HG02759 (cell line): ENCODE results near the gene GET4.

Source experiments
- ATAC-seq: cut with Tn5 transposase; IDR thresholded peaks from one replicate; pipeline ENCODE4 v1.9.1; 2021; ENCODE audit warnings: mild to moderate bottlenecking, moderate library complexity; ENCODE audit not compliant: unreplicated experiment

GET4 gene

GRCh38 chr7:898460-898854, 22.1 kb downstream of the GET4 start:
- ATAC-seq, result no peak

DNA sequence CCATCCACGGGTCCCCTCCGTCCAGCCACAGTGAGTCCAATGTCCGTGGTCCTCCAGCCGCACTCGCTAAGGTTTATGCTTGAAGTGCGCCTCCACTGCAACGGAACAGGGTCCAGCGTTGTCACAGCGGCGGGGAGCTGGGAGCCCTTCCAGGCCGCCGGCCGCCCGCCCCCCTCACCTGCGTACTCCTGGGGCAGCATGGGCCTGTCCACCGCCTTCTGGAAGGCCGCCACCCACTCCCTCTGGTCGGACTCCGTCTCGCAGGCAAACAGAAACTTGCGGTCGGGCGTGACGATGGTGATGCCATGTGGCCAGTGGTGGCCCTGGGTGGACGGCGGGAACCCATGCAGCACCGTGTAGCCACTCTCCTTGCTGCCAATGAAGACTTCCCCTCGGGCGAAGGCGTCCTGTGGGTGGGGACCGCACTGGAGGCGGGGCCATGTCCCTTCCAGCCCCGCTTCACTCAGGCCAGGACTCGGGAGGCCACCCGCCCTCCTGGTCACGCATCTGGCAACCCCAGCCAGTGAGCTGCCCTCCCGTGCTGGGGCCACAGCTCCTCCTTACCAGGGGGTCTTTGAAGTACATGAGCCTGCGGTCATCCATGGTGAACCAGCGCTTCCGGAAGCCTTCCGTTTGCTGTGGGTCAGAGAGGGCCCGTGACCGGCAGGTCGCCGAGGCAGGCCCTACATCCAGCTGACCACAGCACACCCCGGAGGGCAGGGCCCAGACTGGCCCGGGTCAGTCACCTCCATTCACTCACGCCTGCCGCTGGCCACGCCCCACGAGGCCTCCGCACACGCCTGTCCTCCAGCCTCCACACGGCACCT, 22.7 kb downstream of the GET4 start:
- no peak for ATAC-seq

DNA sequence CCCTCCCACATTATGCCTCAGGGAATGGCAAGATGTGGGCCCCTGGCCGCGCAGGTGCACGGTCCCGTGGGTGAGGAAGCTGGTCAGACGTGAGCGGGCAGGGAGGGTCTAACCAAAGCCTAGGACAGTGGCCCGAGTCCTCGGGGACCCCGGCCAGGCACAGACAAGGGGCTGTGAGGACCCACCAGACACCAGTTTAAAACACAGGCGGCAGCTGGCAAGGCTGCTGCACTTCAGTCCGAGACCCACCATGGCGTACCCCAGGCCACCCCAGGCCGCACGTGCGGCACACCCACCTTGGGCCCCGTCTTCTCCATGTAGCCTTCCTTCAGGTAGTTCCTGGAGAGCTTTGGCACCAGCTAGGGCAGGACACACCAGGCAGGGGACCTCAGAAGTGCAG, 23.5 kb downstream of the GET4 start:
- ATAC-seq, result no peak

- ATAC-seq, result no peak
These were observed 24.1 kb downstream of the GET4 start for GRCh38 chr7:900331-901040.

GRCh38 chr7:901041-901387, 24.7 kb downstream of the GET4 start:
- ATAC-seq, result no peak

- ATAC-seq, result no peak
These were observed 25.2 kb downstream of the GET4 start for GRCh38 chr7:901388-902154.

DNA sequence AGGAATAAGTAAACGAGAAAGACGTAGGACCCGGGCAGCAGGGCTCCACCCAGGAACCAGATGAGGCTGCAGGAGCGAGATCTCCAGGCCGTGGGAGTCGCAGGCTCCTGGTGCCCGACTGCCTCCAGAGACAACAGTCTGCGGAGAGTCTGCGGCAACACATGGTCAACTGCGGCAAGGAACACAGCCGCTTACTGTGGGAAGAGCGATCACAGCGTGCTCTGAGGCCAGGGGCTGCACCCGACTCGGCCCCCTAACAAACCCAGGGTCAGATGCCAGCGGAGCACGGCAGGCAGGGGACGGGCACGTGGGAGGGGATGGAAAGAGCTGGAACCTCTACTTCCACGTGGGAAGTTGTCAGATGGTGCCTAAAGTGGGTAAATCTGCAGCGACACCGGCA, 26.6 kb downstream of the GET4 start:
- ATAC-seq, result no peak

GRCh38 chr7:903921-904755, 27.8 kb downstream of the GET4 start:
- ATAC-seq, result no peak

DNA sequence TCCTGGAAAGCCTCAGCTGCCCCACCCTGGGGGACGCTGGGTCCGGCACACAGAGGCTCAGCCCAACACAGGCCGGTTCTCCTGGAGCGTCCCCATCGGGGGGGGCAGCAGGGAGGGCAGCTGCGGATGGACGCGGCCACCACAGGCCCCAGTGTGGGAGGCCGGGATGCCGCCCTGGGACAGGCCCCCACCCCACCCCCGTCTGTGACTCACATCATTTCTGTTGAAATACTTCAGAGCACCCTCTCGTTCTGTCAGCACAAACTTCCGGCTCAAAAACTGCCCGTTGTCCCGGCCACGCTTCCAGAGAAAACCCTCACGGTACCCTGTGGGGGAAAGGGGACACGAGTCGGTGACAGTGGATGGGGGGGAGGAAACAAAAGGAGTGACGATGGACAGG, 28.5 kb downstream of the GET4 start:
- no peak for ATAC-seq

GRCh38 chr7:906776-907157, 30.4 kb downstream of the GET4 start:
- ATAC-seq, result no peak

DNA sequence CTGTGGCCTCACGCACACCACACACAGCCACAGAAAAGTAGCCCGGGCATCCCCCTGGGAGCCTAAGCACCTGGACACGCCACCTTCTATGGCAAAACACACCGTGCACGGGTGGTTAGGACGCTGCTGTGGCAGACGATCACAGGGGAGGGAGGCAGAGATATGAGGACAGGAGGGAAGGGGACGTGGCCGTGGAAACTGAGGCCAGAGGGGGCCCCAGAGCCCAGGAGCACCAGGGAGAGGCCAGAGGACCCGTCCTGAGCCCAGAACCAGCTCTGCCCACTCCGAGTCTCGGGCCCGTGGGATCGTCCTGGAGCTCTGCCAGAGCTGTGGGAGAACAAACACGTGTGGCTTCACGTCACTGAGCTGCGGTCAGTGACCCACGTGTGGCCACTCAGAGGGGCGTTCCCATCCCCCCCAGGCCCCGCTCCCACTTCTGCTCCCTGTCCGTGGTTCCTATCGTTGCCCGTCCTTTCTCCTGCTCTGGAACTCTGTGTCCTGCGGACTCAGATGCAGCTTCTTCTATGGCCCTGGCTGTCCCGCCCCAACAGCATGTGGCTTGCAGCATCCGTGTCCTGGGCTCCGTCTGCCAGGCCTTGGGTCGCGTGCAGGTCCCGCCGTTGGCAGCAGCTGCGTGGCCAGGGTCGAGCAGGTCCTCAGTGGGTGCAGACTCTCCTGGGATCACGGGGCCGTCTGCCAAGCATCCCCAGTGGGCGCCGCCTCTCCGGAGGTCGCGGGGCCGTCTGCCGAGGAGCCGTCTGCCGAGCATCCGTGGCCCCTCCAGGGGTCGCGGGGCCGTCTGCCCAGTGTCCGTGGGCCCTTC, 31.0 kb downstream of the GET4 start:
- no peak for ATAC-seq

DNA sequence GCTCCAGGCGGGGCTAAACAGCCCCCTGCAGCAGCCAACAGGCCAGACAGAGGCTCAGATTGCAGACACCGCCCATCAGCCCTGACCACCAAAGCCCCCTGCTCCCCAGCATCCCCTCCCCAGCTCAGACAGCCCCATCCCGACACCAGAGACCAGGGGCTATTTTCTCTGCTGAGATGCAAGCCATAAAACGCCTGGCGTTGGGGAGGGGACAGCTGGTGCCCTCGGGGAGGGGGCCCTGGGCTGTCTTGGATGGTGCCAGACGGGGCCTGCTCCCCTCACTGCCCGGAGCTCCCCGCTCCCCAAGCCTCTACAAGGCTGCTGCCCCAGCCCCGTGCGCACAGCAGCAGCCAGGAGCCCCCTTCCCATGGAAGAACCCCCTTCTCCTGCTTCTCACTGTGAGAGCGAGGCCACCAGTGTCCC, 31.8 kb downstream of the GET4 start:
- ATAC-seq, result no peak

DNA sequence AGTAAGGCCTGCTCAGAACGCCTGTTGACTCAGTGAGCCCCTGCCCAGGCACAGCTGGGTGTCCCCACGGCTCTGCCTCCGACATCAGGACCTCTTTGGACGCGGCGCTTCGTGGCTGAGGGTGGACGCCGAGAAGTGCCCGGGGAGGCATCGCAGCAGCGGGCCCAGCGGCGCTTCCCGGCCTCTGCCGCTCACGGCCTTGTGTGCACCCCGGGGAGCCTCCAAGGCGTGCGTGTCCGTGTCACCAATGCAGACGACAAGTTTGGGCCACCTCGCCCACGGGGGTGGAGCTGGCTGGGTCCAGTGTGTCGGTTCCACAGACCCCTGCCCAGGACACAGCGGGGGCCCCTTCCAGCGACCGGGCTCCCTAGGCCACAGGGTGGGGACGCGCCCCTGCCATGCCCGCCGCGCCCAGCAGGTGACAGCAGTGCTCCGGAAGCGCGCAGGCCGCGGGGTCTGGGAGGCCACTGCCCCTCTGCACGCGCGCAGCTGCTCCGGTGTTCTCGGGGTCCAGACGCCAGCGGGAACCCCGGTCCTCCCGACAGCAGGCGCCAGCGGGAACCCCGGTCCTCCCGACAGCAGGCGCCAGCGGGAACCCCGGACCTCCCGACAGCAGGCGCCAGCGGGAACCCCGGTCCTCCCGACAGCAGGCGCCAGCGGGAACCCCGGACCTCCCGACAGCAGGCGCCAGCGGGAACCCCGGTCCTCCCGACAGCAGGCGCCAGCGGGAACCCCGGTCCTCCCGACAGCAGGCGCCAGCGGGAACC, 32.4 kb downstream of the GET4 start:
- ATAC-seq, result peak; percentile 74

GRCh38 chr7:909358-910329, 33.3 kb downstream of the GET4 start:
- ATAC-seq, result no peak

DNA sequence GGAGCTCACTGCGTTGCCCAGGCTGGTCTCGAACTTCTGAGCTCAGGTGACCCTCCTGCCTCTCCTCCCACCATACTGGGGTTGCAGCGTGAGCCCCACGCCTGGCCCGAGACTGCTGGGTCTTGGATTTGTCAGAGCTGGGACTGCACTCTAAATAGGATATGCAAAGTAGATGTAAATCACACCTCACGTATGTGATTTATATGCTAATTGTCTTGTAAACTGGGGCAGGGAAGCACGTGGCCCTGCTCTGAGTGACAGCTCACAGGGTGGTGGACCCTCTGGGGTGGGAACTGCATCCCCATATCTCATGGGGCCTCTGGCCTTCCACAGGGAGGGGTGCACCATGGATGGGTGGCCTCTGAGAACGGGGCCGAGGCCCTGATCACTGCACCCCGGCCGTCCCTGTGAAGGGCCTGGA, 34.1 kb downstream of the GET4 start:
- no peak for ATAC-seq

DNA sequence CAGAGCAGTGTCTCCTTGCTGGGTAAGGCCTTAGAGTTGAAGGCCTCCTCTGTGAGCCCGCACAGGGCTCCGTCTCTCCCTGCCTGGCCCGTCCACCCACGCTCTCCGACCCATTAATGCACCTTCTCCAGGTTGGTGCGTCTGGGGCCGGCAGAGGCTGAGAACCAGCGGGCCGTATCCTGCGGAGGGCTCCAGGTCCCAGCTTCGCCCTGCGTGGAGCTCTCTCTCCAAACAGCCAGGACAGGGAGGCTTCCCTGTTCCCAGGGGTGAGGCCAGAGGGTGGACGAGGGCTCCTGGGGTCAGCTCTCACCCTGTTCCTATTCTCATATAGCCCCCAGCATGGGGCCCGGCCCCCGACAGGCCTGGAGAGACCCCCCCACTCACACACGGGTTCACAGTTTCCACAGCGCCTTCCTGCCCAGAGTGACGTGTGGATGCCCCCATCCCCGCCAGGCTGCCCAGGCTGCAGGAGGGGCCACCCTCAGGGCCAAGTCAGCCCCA, 34.6 kb downstream of the GET4 start:
- no peak for ATAC-seq

DNA sequence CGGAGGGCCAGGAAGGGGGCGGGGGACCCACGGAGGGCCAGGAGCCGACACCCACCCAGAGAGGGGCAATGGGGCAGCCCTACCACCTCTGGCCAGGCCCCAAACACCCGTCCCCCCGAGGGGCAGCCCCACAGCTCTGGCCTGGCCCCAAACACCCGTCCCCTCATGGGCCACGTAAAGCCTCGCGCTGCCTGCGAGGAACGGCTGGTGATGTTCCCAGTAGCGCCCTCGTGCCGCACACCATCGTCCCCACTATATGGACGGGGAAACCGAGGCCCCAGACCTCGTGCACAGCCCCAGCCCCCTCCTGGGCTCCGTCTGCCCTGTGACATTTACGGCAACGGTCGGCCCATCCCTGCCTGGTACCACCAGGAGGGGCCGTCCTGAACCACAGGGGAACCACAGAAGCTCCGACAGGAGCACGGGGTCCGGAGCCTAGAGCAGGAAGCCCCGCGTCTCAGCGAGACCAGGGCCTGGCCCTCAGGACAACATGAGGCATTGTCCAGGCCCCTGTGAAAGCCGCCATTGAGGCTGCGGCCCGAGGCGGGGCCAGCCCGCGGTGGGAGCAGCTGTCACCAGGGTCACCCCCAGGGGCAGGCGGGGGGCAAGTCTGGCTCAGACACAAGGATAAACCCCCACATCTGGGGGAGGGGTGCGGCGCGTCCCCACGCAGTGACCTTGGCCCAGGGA, 35.6 kb downstream of the GET4 start:
- ATAC-seq, result no peak
